ENCODE measurements around the gene EMX2.
"Not testable (repeated sequence)": the region's sequence is repeated elsewhere in the genome, so short reads cannot be mapped to it uniquely, and the experiment has no call there.

Gene EMX2

GRCh38 chr10:117560942-117561341, 18.4 kb downstream of the EMX2 start:
- DNase-seq (ENCODE audit: low spot score): no peak

GRCh38 chr10:117562220-117562619, 19.7 kb downstream of the EMX2 start:
- no peak for DNase-seq (ENCODE audit: low spot score)

- no peak for DNase-seq (ENCODE audit: low spot score)
Measured at GRCh38 chr10:117562896-117563737, 20.6 kb downstream of the EMX2 start.

- DNase-seq (ENCODE audit: low spot score): no peak
Measured at GRCh38 chr10:117563780-117564179, 21.2 kb downstream of the EMX2 start.

GRCh38 chr10:117565068-117565467, 22.5 kb downstream of the EMX2 start:
- no peak for DNase-seq (ENCODE audit: low spot score)

GRCh38 chr10:117568334-117568733, 25.8 kb downstream of the EMX2 start:
- no peak for DNase-seq (ENCODE audit: low spot score)

GRCh38 chr10:117569610-117570390, 27.3 kb downstream of the EMX2 start:
- no peak for DNase-seq (ENCODE audit: low spot score)

- DNase-seq (ENCODE audit: low spot score): no peak
Measured at GRCh38 chr10:117570880-117571279, 28.3 kb downstream of the EMX2 start.

GRCh38 chr10:117574498-117575146, 32.1 kb downstream of the EMX2 start:
- no peak for DNase-seq (ENCODE audit: low spot score)

- DNase-seq (ENCODE audit: low spot score): no peak
Measured at GRCh38 chr10:117578490-117578889, 35.9 kb downstream of the EMX2 start.

GRCh38 chr10:117578999-117579590, 36.5 kb downstream of the EMX2 start:
- no peak for DNase-seq (ENCODE audit: low spot score)

GRCh38 chr10:117581961-117582360, 39.4 kb downstream of the EMX2 start:
- DNase-seq (ENCODE audit: low spot score): no peak

- not testable (repeated sequence) for DNase-seq (ENCODE audit: low spot score)
Measured at GRCh38 chr10:117584831-117585230, 42.3 kb downstream of the EMX2 start.

GRCh38 chr10:117587036-117587435, 44.5 kb downstream of the EMX2 start:
- DNase-seq (ENCODE audit: low spot score): no peak

GRCh38 chr10:117590101-117590875, 47.7 kb downstream of the EMX2 start:
- no peak for DNase-seq (ENCODE audit: low spot score)

- DNase-seq (ENCODE audit: low spot score): no peak
Measured at GRCh38 chr10:117591043-117591442, 48.5 kb downstream of the EMX2 start.

- no peak for DNase-seq (ENCODE audit: low spot score)
Measured at GRCh38 chr10:117594722-117595121, 52.2 kb downstream of the EMX2 start.

- no peak for DNase-seq (ENCODE audit: low spot score)
Measured at GRCh38 chr10:117596706-117597105, 54.2 kb downstream of the EMX2 start.

GRCh38 chr10:117597216-117597615, 54.7 kb downstream of the EMX2 start:
- DNase-seq (ENCODE audit: low spot score): no peak
